HG02610 (cell line): Measurements from ENCODE around the gene BTN1A1.
"Not testable (repeated sequence)": the region's sequence is repeated elsewhere in the genome, so short reads cannot be mapped to it uniquely, and the experiment has no call there.

ENCODE experiments used
- ATAC-seq: cut with Tn5 transposase; IDR thresholded peaks from one replicate; pipeline ENCODE4 v1.9.1; 2021; ENCODE audit warnings: mild to moderate bottlenecking, moderate library complexity; ENCODE audit not compliant: unreplicated experiment

The BTN1A1 gene

DNA sequence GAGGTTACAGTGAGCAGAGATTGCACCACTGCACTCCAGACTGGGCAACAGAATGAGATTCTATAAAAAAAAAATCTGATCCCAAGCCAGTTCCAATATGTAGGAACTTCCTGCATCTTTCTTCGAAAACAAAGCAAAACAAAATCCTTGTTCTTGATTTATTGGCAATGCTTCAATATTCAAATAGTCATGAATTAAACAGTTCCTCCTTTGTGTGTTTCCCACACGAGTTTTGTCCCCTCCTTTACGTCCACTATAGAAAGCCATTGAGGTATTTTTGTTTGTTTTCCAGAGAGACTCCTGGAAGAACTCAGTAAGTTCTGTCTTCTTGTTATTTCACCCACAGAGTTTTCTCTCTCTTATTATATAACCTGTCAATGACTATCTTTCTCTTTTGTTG, 7.6 kb downstream of the BTN1A1 start:
- ATAC-seq, result no peak

DNA sequence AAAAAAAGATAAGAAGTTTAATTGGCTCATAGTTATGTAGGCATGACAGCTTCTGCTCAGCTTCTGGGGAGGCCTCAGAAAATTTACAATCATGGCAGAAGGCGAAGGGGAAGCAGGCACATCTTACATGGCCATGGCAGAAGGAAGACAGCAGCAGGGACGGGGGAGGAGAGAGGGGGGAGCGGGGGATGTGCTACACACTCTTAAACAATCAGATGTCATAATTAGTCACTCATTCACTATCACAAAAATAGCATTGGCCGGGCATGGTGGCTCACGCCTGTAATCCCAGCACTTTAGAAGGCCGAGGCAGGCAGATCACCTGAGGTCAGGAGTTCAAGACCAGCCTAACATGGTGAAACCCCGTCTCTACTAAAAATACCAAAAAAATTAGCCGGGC, 10.9 kb downstream of the BTN1A1 start:
- not testable (repeated sequence) for ATAC-seq

GRCh38 chr6:26514984-26515383, 14.9 kb downstream of the BTN1A1 start:
- ATAC-seq, result no peak

DNA sequence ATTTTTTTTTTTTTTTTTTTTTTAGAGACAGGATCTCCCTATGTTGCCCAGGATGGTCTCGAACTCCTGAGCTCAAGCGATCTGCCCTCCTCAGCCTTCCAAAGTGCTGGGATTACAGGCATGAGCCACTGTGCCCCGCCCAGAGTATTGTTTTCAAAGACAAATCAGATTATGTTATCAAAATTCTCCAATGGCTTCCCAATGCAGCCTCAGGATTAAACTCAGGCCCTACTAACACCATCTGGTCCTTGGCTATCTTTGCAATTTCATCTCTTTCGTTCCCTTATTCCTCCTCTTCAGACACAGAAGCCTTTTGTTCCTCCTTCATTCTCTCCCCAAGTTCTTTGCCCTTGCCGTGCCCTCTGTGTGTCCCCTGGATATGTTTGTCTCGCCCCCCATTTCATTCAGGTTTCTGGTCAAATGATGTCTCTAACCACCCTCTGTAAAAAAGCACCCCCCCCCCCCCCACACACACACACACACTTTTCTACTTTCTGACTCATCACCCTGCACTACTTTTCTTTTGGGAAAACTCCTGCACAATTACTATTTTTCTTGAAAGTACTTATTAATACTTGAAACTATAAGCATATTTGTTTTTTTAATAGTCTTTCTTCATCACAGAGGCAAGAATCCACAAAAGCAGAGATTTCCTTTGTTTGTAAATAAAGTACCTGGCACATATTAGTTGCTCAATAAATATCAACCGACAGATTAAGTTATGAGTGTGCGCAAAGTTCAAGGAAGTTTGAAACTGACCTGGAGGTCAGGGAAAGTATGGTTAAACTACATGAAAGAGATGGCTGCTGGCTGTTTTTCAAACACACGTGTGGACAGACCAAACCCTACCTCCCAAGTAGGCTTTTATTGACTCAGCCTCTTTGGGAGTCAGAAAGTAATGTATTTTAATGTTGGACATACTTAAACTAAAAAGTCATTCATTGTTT, 16.7 kb downstream of the BTN1A1 start:
- ATAC-seq, result no peak

GRCh38 chr6:26519359-26519758, 19.3 kb downstream of the BTN1A1 start:
- no peak for ATAC-seq

GRCh38 chr6:26520237-26520849, 20.2 kb downstream of the BTN1A1 start:
- peak; percentile 30 for ATAC-seq

DNA sequence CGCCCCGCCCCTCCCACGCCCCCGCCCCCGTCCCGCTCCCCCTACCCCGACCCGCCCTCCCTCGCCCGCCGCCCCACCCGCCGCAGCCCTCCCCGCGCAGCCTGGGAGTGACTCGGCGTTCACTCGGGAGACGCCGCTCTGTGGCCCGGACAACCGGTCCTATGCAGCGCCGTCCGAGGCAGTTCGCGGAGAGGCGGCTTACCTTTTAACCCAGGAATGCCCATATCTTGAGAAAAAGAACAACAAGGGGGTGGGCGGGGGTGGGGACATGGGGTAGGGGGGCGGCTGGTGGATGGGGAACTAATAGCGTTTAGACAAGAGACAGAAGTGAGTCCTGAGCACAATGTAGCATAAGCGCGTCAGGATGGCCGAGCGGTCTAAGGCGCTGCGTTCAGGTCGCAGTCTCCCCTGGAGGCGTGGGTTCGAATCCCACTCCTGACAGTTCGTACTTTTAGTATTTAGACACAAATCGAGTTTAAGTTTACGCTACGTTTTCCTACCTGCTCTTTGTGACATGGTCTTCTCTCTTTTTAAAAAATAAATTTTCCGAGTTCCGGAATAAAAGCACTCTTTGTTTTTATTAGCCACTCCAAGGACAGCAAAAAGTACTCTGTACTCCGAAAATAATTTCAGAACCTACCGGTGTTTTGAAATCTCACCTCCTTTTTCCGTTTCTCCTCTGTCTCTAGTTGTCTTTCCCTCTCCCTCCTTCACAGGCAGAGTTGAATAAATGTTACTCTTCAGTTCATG, 20.9 kb downstream of the BTN1A1 start:
- ATAC-seq, result peak; percentile 57

DNA sequence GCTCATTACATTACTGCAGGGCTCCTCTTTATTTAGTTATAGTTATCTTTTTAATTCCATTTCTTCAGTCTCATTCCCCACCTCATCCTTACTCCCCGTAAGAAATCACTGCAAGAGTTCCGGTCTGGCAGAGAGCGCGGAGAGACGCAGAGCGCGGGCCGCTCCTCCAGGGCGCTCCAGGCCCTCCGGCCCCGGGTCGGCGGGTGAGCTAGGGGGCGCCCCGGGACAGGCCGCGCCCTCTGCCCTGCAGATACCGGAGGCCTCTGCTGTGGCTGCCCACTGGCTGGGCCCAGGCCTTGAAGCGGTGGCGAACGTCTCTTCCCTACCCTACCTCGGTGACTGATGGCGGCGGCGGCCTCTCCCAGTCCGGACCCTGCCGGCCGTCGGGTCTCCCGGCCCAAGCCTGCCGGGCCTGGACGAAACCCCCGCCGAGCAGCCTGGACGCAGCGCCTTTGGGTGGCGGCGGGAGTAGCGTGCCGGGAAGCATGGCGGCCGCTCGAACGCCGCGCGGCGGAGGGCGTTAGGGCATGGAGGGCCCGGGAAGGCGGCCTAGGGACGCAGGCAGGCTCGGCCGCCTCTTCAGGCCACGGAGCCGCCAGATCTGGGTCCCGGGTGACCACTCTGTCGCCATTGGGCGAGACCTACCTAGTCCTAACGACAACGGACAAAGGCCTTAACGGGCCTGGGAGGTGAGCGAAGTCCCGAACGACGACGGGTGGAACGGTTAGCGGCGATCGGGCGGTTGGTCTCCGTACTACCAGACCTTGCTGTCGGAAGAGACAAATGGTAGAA, 21.7 kb downstream of the BTN1A1 start:
- ATAC-seq, result peak; percentile 81

DNA sequence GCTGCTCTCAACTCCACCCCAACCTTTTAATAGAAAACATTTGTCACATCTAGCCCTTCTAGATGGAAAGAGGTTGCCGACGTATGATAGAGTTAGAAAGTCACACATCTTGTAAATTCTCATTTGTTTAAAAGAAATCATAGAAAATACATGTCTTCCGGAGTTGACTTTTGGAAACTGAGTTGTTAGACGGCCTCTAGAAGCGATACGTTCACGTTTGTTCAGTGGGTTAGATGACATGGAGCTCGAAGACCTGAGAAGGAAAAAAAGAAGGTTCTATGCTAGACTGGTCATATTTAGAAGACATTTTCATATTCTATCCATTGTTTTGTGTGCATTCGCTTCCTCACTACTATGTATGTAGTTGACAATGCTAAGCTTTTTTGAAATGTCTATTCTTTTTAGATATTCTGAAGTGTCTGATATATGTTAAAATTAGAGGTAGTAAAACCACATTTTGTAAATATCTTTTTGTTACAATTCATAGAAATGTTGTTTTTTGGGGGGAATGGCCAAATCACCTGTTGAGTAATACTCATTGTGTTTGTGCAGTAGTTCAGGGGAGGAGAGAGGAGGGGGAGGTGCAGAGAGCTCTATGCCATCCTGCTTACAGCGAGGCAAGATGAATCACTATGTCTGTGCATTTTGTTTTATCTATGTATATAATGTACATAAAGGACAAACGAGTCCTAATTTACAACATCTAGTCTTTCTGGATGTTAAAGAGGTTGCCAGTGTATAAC, 22.6 kb downstream of the BTN1A1 start:
- ATAC-seq, result not testable (repeated sequence)

DNA sequence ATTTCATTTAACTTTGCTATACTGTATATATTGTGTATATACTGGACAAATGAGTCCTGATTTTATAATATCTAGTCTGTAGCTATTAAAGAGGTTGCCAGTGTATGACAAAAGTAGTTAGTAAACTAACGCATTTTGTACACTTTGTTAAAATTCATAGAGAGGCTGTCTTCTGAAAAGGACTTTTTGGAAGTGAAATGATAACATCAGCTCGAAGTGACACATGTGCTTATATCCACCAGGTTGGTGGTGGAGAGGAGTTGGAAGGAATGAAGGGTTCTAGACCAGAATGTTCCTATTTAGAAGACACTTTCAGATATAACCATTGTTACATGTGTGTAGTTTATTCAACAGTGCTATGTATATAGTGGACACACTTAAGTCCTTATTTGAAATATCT, 24.2 kb downstream of the BTN1A1 start:
- ATAC-seq, result not testable (repeated sequence)

GRCh38 chr6:26524722-26525370, 24.7 kb downstream of the BTN1A1 start:
- ATAC-seq, result no peak

DNA sequence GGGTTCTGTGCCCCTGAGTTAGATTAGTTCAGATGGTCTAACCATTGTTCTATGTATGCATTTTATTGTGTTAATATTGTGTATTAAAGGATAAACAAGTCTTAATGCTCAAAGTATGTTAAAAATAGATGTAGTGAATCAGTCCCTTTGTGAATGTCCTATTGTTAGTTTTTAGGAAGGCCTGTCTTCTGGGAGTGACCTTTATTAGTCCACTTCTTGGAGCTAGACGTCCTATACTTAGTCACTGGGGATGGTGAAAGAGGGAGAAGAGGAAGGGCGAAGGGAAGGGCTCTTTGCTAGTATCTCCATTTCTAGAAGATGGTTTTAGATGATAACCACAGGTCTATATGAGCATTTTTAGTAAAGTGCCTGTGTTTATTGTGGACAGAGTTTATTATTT, 25.7 kb downstream of the BTN1A1 start:
- ATAC-seq, result no peak

DNA sequence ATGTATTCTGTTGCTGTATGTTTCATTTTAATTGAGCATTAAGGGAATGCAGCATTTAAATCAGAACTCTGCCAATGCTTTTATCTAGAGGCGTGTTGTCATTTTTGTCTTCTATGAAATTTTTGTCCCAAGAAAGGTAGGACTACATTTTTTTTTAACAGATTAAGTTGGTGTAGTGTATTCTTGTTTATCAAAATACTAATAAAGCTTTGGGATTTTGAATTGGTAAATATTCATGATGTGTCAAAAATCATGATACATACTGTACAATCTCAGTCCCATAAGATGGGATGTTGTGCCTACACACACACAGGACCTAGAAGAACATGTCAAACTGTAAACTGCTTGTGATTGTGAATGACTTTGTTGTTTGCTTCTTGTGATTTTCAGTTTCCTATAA, 26.8 kb downstream of the BTN1A1 start:
- ATAC-seq, result no peak

GRCh38 chr6:26530203-26530602, 30.1 kb downstream of the BTN1A1 start:
- no peak for ATAC-seq

DNA sequence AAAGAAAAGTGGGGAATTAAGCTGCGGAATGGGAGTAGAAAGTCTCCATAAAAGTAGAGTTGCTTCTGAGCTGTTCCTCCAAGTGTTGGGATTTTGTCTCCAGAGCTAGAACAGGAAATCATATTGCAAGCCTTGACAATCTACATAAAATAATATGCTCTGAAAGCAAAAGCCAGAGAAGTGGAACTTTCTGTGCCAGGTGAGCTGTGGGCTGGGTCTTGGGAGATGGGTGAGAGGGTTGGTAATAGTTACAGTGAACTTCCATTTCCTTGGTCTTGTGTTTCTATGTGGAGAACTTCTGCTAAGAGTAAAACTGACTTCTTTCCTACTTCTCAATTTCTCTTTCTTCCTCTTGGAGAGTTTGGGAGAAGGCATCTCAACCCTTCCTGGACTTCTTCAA, 31.8 kb downstream of the BTN1A1 start:
- no peak for ATAC-seq

- ATAC-seq, result no peak
Measured at GRCh38 chr6:26532699-26533531, 32.8 kb downstream of the BTN1A1 start.

DNA sequence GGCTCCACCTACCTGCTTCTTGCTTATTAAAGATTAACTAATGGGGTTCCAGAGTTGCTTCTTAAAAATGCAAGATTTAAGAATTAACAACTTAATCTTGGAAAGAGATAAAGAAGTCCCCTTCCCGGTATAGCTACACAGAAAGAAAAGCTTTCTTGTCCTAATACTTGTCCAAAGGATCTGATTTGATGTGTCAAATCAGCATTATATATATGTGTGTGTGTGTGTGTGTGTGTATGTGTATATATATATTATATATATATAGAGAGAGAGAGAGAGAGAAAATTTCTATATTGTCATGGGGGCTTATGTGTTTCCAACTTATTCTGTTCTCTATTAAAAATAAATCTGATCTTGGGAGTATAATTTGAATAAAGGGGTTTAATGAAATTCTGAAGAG, 33.4 kb downstream of the BTN1A1 start:
- ATAC-seq, result no peak

DNA sequence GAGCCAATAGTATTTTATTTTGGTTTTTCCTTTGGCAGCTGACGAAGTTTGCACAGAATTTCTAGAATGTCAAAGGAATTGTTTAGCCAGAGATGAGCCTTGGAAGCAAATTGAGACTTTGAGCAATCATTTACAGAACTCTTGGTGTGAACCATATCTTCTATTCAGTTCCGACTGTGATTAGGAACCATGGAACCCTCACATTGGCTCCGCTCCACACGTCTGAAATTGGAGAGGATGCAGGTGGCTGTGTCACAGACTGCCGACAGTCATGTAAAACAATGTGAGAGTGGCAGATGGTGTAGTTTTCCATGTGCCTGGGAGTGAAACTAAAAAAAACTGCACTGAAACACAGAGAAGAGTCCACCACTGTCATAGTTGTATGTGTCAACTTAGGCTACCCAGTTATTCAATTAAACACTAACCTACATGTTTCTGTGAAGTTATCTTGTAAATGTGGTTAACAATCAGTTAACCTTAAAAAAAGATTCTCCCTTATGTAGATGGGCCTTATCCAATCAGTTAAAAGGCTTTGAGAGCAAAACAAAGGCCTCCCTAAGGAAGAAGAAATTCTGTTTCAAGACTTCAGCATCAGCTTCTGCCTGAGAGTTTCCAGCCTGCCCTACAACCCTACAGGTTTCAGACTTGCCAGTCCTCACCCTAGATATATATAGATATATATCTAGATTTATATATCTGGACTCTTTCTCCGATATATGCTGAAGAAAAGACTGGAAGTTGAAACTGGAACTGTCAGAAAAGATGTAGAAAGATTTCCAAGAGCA, 34.8 kb downstream of the BTN1A1 start:
- no peak for ATAC-seq
